PFSK-1 (cell line): ENCODE measurements around the gene SLC35G2.
A peak's percentile ranks its signal among the peaks of the same experiment; 100 is the strongest.

ENCODE experiments used
- FOXP2 ChIP-seq: optimal IDR thresholded peaks from 2 replicates; pipeline ENCODE3; 2011; ENCODE audit warnings: borderline replicate concordance, control low read depth, inconsistent platforms; ENCODE audit not compliant: insufficient read depth; ENCODE audit errors: extremely low read length, extremely low read depth
- POLR2AphosphoS5 ChIP-seq: IDR thresholded peaks from 2 replicates; pipeline ENCODE4 v1.6.1; 2012; ENCODE audit warnings: low read depth, mild to moderate bottlenecking, control low read depth, low read length, moderate library complexity
- REST ChIP-seq, 2 experiments: IDR thresholded peaks; 2 replicates each; pipeline versions ENCODE4 v1.6.1 to v1.8.0; 2011 to 2012; ENCODE audit warnings: low read depth in 2 of 2, low read length in 2 of 2, control low read depth in 1 of 2, inconsistent platforms in 1 of 2, mild to moderate bottlenecking in 1 of 2, moderate library complexity in 1 of 2; ENCODE audit not compliant: insufficient read depth in 1 of 2
- SIN3A ChIP-seq: IDR thresholded peaks from 2 replicates; pipeline ENCODE4 v1.6.1; 2012; ENCODE audit warnings: mild to moderate bottlenecking, low read length, moderate library complexity, borderline replicate concordance; ENCODE audit not compliant: insufficient read depth
- TAF1 ChIP-seq: IDR thresholded peaks from 2 replicates; pipeline ENCODE4 v1.6.1; 2012; ENCODE audit warnings: low read length, control low read depth, borderline replicate concordance; ENCODE audit not compliant: insufficient read depth

SLC35G2 gene

DNA sequence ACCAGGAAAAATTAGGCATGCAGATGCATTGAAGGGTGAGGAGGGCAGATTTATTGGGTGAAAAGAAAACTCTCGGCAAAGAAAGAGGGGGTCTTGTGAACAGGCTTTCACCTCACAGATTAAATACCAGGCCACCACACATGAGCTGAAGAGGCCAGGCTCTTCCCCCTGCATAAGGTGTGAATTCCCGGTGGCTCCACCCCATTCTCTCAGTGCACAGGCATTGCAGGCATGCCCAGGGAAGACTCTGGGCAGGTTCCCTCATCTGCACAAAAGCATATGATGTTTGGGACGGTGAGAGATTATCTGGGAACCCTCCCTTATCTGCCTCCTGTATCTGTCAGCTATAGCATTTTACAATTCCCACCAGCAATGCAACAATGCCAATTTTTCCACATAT lies 7.2 kb upstream of the SLC35G2 start:
- no peak for TF ChIP-seq SIN3A

- TF ChIP-seq FOXP2: no peak
- TF ChIP-seq SIN3A: no peak
- no peak for TF ChIP-seq REST (IDR thresholded peaks at IDR 0.05; ENCODE audit: insufficient read depth in 1 of 2, low read depth in 2 of 2, low read length in 2 of 2)
- no peak for TF ChIP-seq TAF1
- TF ChIP-seq POLR2AphosphoS5: no peak
Measured at GRCh38 chr3:136817448-136817847, 1.5 kb upstream of the SLC35G2 start.

GRCh38 chr3:136818191-136818768 lies 646 bp upstream of the SLC35G2 start:
- TF ChIP-seq FOXP2 (peak; percentile 16), POLR2AphosphoS5 (peak; percentile 70), TAF1 (peak; percentile 74; the same call in 1 of the 2 replicates), REST (IDR thresholded peaks at IDR 0.05; ENCODE audit: insufficient read depth in 1 of 2, low read depth in 2 of 2, low read length in 2 of 2) (0 out of 4 replicates have a peak, but pooled peaks of 1 of the 2 experiments have one; percentile 33), SIN3A (peak; percentile 6; the same call in 1 of the 2 replicates)

- TF ChIP-seq REST (IDR thresholded peaks at IDR 0.05; ENCODE audit: insufficient read depth in 1 of 2, low read depth in 2 of 2, low read length in 2 of 2) (no peak), TAF1 (no peak), SIN3A (no peak), FOXP2 (no peak), POLR2AphosphoS5 (no peak)
Measured at GRCh38 chr3:136819392-136819730, 435 bp downstream of the SLC35G2 start.

- no peak for TF ChIP-seq TAF1
- no peak for TF ChIP-seq FOXP2
- peak; percentile 92 to 94 for TF ChIP-seq REST (IDR thresholded peaks at IDR 0.05; ENCODE audit: insufficient read depth in 1 of 2, low read depth in 2 of 2, low read length in 2 of 2)
- TF ChIP-seq SIN3A: no peak
- no peak for TF ChIP-seq POLR2AphosphoS5
Measured at GRCh38 chr3:136819731-136820679, 1.1 kb downstream of the SLC35G2 start.
